ENCODE data around the gene KDM2A. TPM values are rescaled to one million over a fixed set of nuclear protein-coding genes. Genes with fewer than 3 reads are reported as not detected.

KDM2A gene
- polyA plus RNA-seq, 1 experiment: 52.2 TPM

DNA sequence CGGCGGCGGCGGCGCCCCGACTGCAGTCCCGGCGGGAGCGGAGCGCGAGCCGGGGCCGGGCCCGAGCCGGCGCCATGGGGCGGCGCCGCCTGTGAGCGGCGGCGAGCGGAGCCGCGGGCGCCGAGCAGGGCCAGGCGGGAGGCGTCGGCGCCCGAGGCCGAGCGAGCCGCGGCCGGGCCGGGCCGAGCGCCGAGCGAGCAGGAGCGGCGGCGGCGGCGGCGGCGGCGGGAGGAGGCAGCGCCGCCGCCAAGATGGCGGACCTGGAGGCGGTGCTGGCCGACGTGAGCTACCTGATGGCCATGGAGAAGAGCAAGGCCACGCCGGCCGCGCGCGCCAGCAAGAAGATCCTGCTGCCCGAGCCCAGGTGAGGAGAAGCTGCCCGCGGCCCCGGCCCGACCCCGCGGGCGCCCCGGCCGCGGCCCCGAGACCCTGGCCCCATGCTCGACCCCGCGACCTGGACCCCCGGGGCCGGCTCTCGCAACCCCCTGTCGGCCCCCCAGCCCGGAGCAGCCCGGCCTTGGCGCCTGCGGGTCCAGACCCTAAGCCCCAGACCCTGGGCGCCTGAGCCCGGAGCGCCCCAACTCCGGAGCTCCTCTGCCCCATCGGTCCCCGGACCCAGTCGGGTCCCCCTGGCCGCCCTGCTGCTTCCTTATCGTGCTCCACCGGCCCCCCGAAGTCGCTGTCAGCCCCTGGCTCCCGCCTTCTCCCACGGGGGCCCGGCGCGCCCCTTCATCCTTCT lies 147.6 kb downstream of the KDM2A start, which contains the start of gene GRK2:
Gene GRK2 (plus strand): TSS at position 25 of the 739 bp plus-strand sequence. CDS start 227 bp downstream, at position 252.
- DNase-seq (ENCODE audit: low read depth, low spot score): no peak
- Histone ChIP-seq H3K9me3 (ENCODE audit: control insufficient read depth, insufficient read depth, low read length) (no peaks in the 10 kb centered on the region; the same call in 1 of the 2 replicates), H3K27ac (ENCODE audit: low read depth, low read length) (no peak within 1 kb of the TSS), H3K4me3 (ENCODE audit: low read depth, low read length) (peak within 1 kb of the TSS; percentile 80), H3K27me3 (ENCODE audit: control insufficient read depth, insufficient read depth, low read length) (no peaks in the 10 kb centered on the region)
- ChIA-PET POLR2A (interaction anchor here (0.6 to 1.0 kb wide), 2 partner anchors 42 to 51 kb away, joined by 3 to 4 read pairs; no protein-coding TSS in a partner anchor), CTCF (interaction anchor here (0.6 to 2.1 kb wide), 7 partner anchors 11 to 116 kb away, joined by 3 to 12 read pairs (median 6); no protein-coding TSS in a partner anchor)
- TF ChIP-seq, protein P1, sequence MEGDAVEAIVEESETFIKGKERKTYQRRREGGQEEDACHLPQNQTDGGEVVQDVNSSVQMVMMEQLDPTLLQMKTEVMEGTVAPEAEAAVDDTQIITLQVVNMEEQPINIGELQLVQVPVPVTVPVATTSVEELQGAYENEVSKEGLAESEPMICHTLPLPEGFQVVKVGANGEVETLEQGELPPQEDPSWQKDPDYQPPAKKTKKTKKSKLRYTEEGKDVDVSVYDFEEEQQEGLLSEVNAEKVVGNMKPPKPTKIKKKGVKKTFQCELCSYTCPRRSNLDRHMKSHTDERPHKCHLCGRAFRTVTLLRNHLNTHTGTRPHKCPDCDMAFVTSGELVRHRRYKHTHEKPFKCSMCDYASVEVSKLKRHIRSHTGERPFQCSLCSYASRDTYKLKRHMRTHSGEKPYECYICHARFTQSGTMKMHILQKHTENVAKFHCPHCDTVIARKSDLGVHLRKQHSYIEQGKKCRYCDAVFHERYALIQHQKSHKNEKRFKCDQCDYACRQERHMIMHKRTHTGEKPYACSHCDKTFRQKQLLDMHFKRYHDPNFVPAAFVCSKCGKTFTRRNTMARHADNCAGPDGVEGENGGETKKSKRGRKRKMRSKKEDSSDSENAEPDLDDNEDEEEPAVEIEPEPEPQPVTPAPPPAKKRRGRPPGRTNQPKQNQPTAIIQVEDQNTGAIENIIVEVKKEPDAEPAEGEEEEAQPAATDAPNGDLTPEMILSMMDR (IDR thresholded peaks at IDR 0.05; ENCODE audit: low read depth, low read length): no peak

DNA sequence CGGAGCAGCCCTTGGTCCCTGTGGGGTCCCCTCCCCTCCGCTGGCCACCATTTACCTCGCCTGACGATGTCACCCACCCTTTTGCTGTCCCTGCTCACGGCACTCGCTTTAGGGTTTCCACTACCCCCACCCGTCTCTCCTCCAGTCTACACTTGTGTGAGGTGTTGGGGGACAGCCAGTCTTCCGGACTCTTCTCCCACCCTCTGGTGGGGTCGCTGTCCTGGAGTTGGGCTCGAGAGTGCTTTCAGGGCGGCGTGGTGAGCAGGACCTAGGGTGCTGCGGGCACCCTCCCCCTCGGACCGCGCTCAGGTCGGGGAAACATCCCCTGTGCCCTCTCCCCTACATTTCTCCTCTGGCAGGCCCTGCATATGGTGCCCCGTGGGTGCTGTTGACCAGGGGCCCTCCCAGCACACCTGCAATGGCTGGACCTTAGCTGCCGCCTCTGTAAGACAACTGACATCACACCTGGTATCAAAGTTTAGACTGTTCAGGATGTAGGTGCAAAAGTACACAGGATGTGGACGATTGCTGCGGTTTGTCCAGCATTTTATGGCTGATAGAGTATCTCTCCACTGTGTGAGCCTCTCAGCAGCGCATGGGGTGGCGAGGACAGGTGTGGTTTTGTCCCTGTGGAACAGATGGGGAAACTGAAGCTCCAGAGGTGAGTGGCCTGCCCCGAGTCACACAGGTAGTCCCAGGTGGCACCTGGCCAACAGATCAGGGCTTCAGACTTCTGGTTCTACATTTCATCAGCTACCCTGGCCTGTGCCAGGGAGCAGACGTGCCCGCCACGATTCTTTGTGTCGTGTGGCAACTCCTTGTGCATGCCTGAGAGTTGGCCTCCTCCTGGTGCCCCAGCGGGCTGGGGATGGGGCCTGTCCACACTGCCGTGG lies 148.4 kb downstream of the KDM2A start:
- TF ChIP-seq, protein P1 (IDR thresholded peaks at IDR 0.05; ENCODE audit: low read depth, low read length): 0 out of 2 replicates have a peak, but pooled peaks have one; percentile 9
- H3K4me3 ChIP-seq (ENCODE audit: low read depth, low read length): peak overlapping the region; percentile 80
- CTCF ChIA-PET: interaction anchor here (0.6 to 2.1 kb wide), 9 partner anchors 10 to 115 kb away, joined by 3 to 12 read pairs (median 6); no protein-coding TSS in a partner anchor
- no peak overlapping the region for H3K27ac ChIP-seq (ENCODE audit: low read depth, low read length)
- H3K9me3 ChIP-seq (ENCODE audit: control insufficient read depth, insufficient read depth, low read length): no peaks in the 10 kb centered on the region; the same call in 1 of the 2 replicates
- DNase-seq (ENCODE audit: low read depth, low spot score): no peak
- H3K27me3 ChIP-seq (ENCODE audit: control insufficient read depth, insufficient read depth, low read length): no peaks in the 10 kb centered on the region
- POLR2A ChIA-PET: interaction anchor here (0.6 to 1.0 kb wide), 3 partner anchors 41 to 203 kb away, joined by 3 to 4 read pairs (median 3); no protein-coding TSS in a partner anchor

DNA sequence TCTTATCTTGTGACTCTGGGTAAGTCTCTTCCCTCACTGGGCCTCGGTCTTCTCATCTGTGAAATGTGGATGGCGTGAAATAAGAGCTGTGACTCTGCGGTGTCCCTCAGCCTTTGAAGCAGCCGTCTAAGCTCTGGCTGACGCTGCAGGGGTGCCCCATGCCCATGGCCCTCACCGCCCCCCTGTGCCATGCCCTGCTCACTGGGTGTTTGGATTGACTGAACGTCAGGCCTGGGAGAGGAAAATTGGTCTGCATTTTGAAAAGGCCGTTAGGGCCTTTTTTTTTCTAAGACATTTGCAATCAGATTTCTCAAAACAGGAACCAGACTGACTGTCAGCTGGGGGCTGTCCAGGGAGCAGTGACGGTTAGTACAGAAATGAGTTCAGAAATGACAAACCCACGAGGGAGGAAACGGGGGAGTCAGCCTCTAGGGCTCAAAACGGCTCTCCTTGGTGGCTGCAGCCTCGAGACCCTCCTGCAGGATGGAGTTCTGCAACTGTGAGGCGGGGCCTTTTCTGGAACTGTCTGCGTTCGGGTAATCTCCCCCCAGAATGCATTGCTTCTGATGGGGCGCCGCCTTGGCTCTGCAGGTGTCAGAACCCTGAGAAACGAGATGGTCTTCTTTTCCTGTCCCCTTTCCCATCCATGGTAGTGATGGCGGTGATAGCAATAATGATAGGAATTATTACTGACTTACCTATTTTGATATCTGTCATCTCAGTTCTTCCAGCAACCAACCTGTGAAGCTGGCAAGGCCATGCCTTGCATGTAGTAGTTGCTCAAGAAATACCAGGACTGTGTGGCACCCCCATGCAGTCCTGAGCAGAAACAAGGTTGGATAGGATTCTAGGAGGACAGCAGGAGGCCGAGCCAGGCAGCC lies 149.3 kb downstream of the KDM2A start:
- H3K27ac ChIP-seq (ENCODE audit: low read depth, low read length): no peak overlapping the region
- peak overlapping the region; percentile 80; the same call in 1 of the 2 replicates for H3K4me3 ChIP-seq (ENCODE audit: low read depth, low read length)
- POLR2A ChIA-PET: interaction anchor here (0.6 kb wide), 1 partner anchor 203 kb away, joined by 3 read pairs; no protein-coding TSS in a partner anchor
- no peaks in the 10 kb centered on the region; the same call in 1 of the 2 replicates for H3K9me3 ChIP-seq (ENCODE audit: control insufficient read depth, insufficient read depth, low read length)
- H3K27me3 ChIP-seq (ENCODE audit: control insufficient read depth, insufficient read depth, low read length): no peaks in the 10 kb centered on the region
- CTCF ChIA-PET: interaction anchor here (1.0 to 4.3 kb wide), 3 partner anchors 49 to 114 kb away, joined by 4 to 12 read pairs (median 10); no protein-coding TSS in a partner anchor
- TF ChIP-seq, protein P1 (IDR thresholded peaks at IDR 0.05; ENCODE audit: low read depth, low read length): no peak
- no peak for DNase-seq (ENCODE audit: low read depth, low spot score)

DNA sequence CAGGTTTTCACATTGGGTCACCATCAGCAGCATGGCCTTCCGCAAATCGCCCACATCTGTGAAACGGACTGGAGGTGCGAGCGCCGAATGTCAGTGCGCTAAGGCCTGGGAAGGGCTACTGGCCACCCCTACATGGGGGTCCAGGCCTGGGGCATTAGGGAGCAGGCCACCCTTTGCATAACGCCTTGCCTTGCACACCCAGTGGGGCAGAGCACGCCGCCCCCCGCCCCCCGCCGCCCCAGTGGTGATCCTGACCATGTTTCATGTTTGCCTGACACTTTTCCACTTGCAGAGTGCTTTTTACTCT lies 149.9 kb downstream of the KDM2A start:
- ChIA-PET POLR2A (no interaction called here), CTCF (interaction anchor here (4.3 kb wide), 1 partner anchor 49 kb away, joined by 12 read pairs; no protein-coding TSS in a partner anchor)
- H3K27me3 ChIP-seq (ENCODE audit: control insufficient read depth, insufficient read depth, low read length): no peaks in the 10 kb centered on the region
- no peak overlapping the region for H3K4me3 ChIP-seq (ENCODE audit: low read depth, low read length)
- TF ChIP-seq, protein P1 (IDR thresholded peaks at IDR 0.05; ENCODE audit: low read depth, low read length): no peak
- no peaks in the 10 kb centered on the region; the same call in 1 of the 2 replicates for H3K9me3 ChIP-seq (ENCODE audit: control insufficient read depth, insufficient read depth, low read length)
- H3K27ac ChIP-seq (ENCODE audit: low read depth, low read length): no peak overlapping the region
- no peak for DNase-seq (ENCODE audit: low read depth, low spot score)
